ENCODE measurements around the gene KLHL3.

GRCh38 chr5:137656558-137656957 is 79.3 kb downstream of the KLHL3 start:
- no peak for TF ChIP-seq CTCF (IDR thresholded peaks at IDR 0.05)
- TF ChIP-seq POLR2A (IDR thresholded peaks at IDR 0.05): no peak

Measured in right lobe of liver (tissue), 4 donors.